ENCODE data around the gene HDGFL2. TPM values are rescaled to one million over a fixed set of nuclear protein-coding genes. Genes with fewer than 3 reads are reported as not detected.

The HDGFL2 gene
- total RNA-seq, 1 donor from 2014 or later, result 77.9 TPM

- Mint-ChIP-seq H3K9me3 (no peaks in the 10 kb centered on the region), H3K4me1 (ENCODE audit: unreplicated experiment) (peaks cover 8% of the 10 kb centered on the region), H3K4me3 (no peak overlapping the region), H3K36me3 (peaks cover 3% of the 10 kb centered on the region), H3K27ac (no peak overlapping the region), H3K27me3 (no peaks in the 10 kb centered on the region)
- TF ChIP-seq, protein P1, sequence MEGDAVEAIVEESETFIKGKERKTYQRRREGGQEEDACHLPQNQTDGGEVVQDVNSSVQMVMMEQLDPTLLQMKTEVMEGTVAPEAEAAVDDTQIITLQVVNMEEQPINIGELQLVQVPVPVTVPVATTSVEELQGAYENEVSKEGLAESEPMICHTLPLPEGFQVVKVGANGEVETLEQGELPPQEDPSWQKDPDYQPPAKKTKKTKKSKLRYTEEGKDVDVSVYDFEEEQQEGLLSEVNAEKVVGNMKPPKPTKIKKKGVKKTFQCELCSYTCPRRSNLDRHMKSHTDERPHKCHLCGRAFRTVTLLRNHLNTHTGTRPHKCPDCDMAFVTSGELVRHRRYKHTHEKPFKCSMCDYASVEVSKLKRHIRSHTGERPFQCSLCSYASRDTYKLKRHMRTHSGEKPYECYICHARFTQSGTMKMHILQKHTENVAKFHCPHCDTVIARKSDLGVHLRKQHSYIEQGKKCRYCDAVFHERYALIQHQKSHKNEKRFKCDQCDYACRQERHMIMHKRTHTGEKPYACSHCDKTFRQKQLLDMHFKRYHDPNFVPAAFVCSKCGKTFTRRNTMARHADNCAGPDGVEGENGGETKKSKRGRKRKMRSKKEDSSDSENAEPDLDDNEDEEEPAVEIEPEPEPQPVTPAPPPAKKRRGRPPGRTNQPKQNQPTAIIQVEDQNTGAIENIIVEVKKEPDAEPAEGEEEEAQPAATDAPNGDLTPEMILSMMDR (conservative IDR thresholded peaks at IDR 0.05), result no peak
- DNase-seq (ENCODE audit: extremely low spot score, unreplicated experiment), result peak; percentile 97
Observed at GRCh38 chr19:4471403-4472173, 509 bp upstream of the HDGFL2 start.

- peaks cover 5% of the 10 kb centered on the region for H3K36me3 Mint-ChIP-seq
- peaks cover 8% of the 10 kb centered on the region for H3K4me1 Mint-ChIP-seq (ENCODE audit: unreplicated experiment)
- H3K27ac Mint-ChIP-seq, result no peak overlapping the region
- peak overlapping the region; percentile 92 for H3K4me3 Mint-ChIP-seq
- no peaks in the 10 kb centered on the region for H3K27me3 Mint-ChIP-seq
- H3K9me3 Mint-ChIP-seq, result no peaks in the 10 kb centered on the region
- no peak for DNase-seq (ENCODE audit: extremely low spot score, unreplicated experiment)
- TF ChIP-seq, protein P1 (conservative IDR thresholded peaks at IDR 0.05), result no peak
Observed at GRCh38 chr19:4473011-4473762, 1.1 kb downstream of the HDGFL2 start.

- no peak for DNase-seq (ENCODE audit: extremely low spot score, unreplicated experiment)
- Mint-ChIP-seq H3K4me1 (ENCODE audit: unreplicated experiment) (peaks cover 8% of the 10 kb centered on the region), H3K9me3 (no peaks in the 10 kb centered on the region), H3K27ac (peak overlapping the region; percentile 61), H3K27me3 (no peaks in the 10 kb centered on the region), H3K36me3 (peaks cover 5% of the 10 kb centered on the region), H3K4me3 (peak overlapping the region; percentile 92)
- TF ChIP-seq, protein P1 (conservative IDR thresholded peaks at IDR 0.05), result no peak
Observed at GRCh38 chr19:4473763-4474513, 1.8 kb downstream of the HDGFL2 start.

DNA sequence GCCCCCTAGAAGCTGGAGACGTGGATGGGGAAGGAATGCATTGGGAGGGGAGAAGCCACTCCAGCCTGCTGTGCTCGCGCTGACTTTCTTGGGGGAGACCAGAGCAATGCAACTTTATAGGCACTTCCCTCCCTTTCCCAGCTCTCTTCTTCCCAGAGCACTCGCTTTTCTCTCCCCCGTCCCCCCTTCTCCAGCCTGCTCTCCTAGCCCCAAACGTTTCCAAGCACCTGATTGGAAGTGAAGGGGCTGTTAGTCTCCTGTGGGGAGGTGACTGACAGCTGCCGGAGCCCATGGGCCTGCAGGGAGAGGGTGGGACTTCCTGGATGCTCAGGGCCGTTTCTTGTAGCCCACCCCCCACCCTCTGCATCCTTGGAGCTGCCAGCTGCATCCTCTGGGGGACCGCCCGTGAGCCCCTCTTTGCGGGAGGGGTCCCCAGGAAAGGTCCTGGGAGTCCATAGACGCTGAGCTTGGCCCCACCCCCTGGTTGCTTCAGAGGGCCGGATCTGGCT is 2.5 kb downstream of the HDGFL2 start:
- no peaks in the 10 kb centered on the region for H3K9me3 Mint-ChIP-seq
- H3K27me3 Mint-ChIP-seq, result no peaks in the 10 kb centered on the region
- no peak for DNase-seq (ENCODE audit: extremely low spot score, unreplicated experiment)
- peaks cover 5% of the 10 kb centered on the region for H3K36me3 Mint-ChIP-seq
- H3K4me3 Mint-ChIP-seq, result peak overlapping the region; percentile 92
- H3K27ac Mint-ChIP-seq, result peak overlapping the region; percentile 61
- TF ChIP-seq, protein P1 (conservative IDR thresholded peaks at IDR 0.05), result no peak
- peaks cover 8% of the 10 kb centered on the region for H3K4me1 Mint-ChIP-seq (ENCODE audit: unreplicated experiment)

DNA sequence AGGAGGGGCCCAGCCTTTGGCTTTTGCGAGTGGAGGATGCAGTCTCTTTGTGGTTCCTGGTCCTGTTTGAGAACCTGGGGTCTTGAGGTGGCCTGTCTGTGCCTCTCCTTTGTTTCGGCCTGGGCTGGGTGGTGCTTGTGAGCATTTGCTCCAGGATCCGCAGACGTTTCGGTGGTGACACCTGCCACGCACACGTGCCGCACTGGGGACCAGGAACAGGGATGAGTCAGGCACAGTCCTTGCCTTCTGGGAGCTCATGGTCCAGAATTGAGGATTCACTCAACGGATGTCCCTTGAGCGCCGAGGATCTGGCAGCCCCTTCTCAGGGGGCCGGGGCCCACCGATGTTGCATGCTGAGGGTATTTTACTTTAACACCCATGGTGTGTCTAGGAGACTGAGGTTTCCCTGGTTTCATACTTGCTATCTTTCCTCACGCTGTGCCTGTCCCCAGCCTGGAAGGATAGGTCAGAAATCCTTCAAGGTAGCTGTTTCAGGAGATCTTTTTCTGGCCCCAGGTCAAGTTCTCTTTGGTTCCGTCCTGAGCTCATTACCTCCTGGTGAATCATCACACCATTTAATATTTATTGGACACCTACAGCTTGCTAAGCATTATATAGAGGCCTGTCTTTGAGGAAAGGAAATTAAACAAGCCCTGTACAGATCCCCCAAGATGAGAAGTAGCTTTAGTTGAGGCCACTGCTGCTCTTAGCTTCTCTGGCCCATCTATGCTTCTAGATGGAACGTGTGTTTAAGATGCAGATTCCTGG is 5.1 kb downstream of the HDGFL2 start:
- Mint-ChIP-seq H3K9me3 (no peaks in the 10 kb centered on the region), H3K27ac (no peak overlapping the region), H3K4me1 (ENCODE audit: unreplicated experiment) (peaks cover 8% of the 10 kb centered on the region), H3K4me3 (no peak overlapping the region), H3K27me3 (no peaks in the 10 kb centered on the region), H3K36me3 (peaks cover 5% of the 10 kb centered on the region)
- DNase-seq (ENCODE audit: extremely low spot score, unreplicated experiment), result no peak
- TF ChIP-seq, protein P1 (conservative IDR thresholded peaks at IDR 0.05), result no peak
